Fibroblast of lung (primary cell): ENCODE results near the gene MORN1. TPM values are rescaled to one million over a fixed set of nuclear protein-coding genes. Genes with fewer than 3 reads are reported as not detected.

ENCODE experiments used
- DNase-seq, 2 donors: peaks; one replicate each; pipeline versions ENCODE4 v3.0.0 to v3.0.0-alpha.2; 2010; ENCODE audit warnings: low read depth in 2 of 2
- H2AFZ ChIP-seq: 2 replicates; pipeline ENCODE4 v1.5.1; 2012; ENCODE audit warnings: low read length, control low read depth, inconsistent platforms
- H3K27ac ChIP-seq: 2 replicates; pipeline ENCODE4 v1.5.1; 2011; ENCODE audit warnings: low read length, control low read depth; ENCODE audit not compliant: insufficient read depth
- H3K27me3 ChIP-seq: 2 replicates; pipeline ENCODE4 v1.5.1; 2011; ENCODE audit warnings: mild to moderate bottlenecking, low read length; ENCODE audit not compliant: control insufficient read depth, insufficient read depth
- H3K36me3 ChIP-seq: 2 replicates; pipeline ENCODE4 v1.5.1; 2011; ENCODE audit warnings: low read length; ENCODE audit not compliant: control insufficient read depth, insufficient read depth
- H3K4me1 ChIP-seq: 2 replicates; pipeline ENCODE4 v1.5.1; 2011; ENCODE audit warnings: low read length; ENCODE audit not compliant: control insufficient read depth, insufficient read depth; ENCODE audit errors: extremely low read depth
- H3K4me2 ChIP-seq: 2 replicates; pipeline ENCODE4 v1.5.1; 2011; ENCODE audit warnings: low read length, control low read depth; ENCODE audit not compliant: insufficient read depth; ENCODE audit errors: extremely low read depth
- H3K4me3 ChIP-seq, 4 experiments: fragments of 200-600 bp in 1 of 4; sonication (generic) in 1 of 4; replicated peaks in 1 of 4; 2 replicates each; pipeline ENCODE4 v1.5.1; 2011 to 2016; ENCODE audit warnings: low read length in 4 of 4, low read depth in 3 of 4, mild to moderate bottlenecking in 3 of 4, control low read depth in 2 of 4, inconsistent platforms in 1 of 4, mixed read lengths in 1 of 4; ENCODE audit not compliant: insufficient read depth in 1 of 4; ENCODE audit errors: control extremely low read depth in 1 of 4
- H3K79me2 ChIP-seq: 2 replicates; pipeline ENCODE4 v1.5.1; 2012; ENCODE audit warnings: mild to moderate bottlenecking, low read length, inconsistent platforms; ENCODE audit not compliant: control insufficient read depth, insufficient read depth
- H3K9ac ChIP-seq: 2 replicates; pipeline ENCODE4 v1.5.1; 2011; ENCODE audit warnings: mild to moderate bottlenecking, low read length, control low read depth; ENCODE audit not compliant: insufficient read depth
- H3K9me3 ChIP-seq: 2 replicates; pipeline ENCODE4 v1.5.1; 2012; ENCODE audit warnings: low read depth, low read length; ENCODE audit not compliant: control insufficient read depth, insufficient read depth
- H4K20me1 ChIP-seq: 2 replicates; pipeline ENCODE4 v1.5.1; 2011; ENCODE audit warnings: low read length; ENCODE audit not compliant: control insufficient read depth, insufficient read depth; ENCODE audit errors: extremely low read depth
- EZH2 ChIP-seq: IDR thresholded peaks from 2 replicates; pipeline ENCODE4 v1.5.1; 2012; ENCODE audit warnings: low read length, control low read depth, mild to moderate bottlenecking; ENCODE audit errors: missing control alignments
- polyA plus RNA-seq, 2 donors: library from polyadenylated mRNA; depleted of rRNA in 1 of 2; stranded (reverse) in 1 of 2; unstranded in 1 of 2; fragments of >200 nt; gene quantifications; 2 replicates each; pipeline ENCODE4 v1.2.1, GENCODE V29; 2011 to 2012; ENCODE audit warnings: missing spikeins in 1 of 2
- total RNA-seq: library from RNA; depleted of rRNA; stranded (reverse); fragments of >200 nt; gene quantifications from 2 replicates; pipeline ENCODE4 v1.2.1, GENCODE V29; 2014
- TF ChIP-seq, protein P1 (sequence below), 2 donors: IDR thresholded peaks in 1 of 2; conservative IDR thresholded peaks in 1 of 2; 1 replicate in 1 of 2; 2 replicates in 1 of 2; pipeline ENCODE4 v1.5.1; 2011 to 2012; ENCODE audit warnings: low read length in 2 of 2, control low read depth in 1 of 2, inconsistent platforms in 1 of 2, low read depth in 1 of 2, mild to moderate bottlenecking in 1 of 2

MORN1 gene
- total and polyA plus RNA-seq, 2 donors (not counting 1 experiment from before 2014, with no cell fraction given), result 3.5 to 10.6 TPM

DNA sequence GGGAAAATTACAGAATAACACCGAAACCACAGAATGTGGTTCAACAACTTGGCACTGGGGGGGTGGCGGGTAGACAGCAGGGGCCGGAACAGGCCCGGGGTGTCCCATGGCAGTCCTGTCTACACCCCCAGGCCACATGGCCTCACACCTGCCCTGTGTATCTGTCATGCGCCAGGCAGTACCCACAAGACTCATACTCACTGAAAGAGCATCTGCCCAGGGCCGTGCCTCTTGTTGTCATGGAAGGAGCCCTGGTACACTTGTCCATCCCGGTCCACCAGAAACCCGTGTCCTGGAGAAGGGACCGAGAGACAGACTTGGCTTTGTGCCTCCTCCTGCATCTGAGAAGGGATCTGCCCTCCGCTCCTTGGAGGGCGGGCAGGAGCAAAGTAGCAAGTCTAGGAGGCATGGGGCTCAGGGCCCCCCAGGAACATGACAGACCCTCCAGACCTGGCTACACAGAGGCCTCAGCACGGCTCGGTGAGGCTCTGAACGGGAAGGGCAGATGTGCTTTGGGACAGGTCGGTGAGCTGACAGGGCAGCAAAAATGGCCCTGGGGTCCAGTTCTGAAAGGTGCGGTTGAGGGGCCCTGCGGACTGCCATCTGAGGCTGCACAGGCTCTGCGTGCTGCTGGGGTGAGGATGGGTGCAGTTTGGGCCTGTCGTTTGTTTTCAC, 5.6 kb downstream of the MORN1 start:
- H3K4me3 ChIP-seq, result no peak overlapping the region
- H3K4me2 ChIP-seq, result no peak overlapping the region
- no peaks in the 10 kb centered on the region for H4K20me1 ChIP-seq
- H3K4me1 ChIP-seq, result peaks cover 4% of the 10 kb centered on the region
- peaks cover 4% of the 10 kb centered on the region for H3K79me2 ChIP-seq
- H3K27ac ChIP-seq, result no peak overlapping the region
- H3K9ac ChIP-seq, result no peak overlapping the region
- no peaks in the 10 kb centered on the region for H3K36me3 ChIP-seq
- H2AFZ ChIP-seq, result no peak overlapping the region
- no peak for DNase-seq
- TF ChIP-seq, protein P1, sequence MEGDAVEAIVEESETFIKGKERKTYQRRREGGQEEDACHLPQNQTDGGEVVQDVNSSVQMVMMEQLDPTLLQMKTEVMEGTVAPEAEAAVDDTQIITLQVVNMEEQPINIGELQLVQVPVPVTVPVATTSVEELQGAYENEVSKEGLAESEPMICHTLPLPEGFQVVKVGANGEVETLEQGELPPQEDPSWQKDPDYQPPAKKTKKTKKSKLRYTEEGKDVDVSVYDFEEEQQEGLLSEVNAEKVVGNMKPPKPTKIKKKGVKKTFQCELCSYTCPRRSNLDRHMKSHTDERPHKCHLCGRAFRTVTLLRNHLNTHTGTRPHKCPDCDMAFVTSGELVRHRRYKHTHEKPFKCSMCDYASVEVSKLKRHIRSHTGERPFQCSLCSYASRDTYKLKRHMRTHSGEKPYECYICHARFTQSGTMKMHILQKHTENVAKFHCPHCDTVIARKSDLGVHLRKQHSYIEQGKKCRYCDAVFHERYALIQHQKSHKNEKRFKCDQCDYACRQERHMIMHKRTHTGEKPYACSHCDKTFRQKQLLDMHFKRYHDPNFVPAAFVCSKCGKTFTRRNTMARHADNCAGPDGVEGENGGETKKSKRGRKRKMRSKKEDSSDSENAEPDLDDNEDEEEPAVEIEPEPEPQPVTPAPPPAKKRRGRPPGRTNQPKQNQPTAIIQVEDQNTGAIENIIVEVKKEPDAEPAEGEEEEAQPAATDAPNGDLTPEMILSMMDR (conservative IDR thresholded peaks at IDR 0.05 in 1 of 2, IDR thresholded peaks at IDR 0.05 in 1 of 2; ENCODE audit: low read depth in 1 of 2, low read length in 2 of 2), result no peak
- no peak for TF ChIP-seq EZH2
- H3K9me3 ChIP-seq, result no peaks in the 10 kb centered on the region
- H3K27me3 ChIP-seq, result no peaks in the 10 kb centered on the region

DNA sequence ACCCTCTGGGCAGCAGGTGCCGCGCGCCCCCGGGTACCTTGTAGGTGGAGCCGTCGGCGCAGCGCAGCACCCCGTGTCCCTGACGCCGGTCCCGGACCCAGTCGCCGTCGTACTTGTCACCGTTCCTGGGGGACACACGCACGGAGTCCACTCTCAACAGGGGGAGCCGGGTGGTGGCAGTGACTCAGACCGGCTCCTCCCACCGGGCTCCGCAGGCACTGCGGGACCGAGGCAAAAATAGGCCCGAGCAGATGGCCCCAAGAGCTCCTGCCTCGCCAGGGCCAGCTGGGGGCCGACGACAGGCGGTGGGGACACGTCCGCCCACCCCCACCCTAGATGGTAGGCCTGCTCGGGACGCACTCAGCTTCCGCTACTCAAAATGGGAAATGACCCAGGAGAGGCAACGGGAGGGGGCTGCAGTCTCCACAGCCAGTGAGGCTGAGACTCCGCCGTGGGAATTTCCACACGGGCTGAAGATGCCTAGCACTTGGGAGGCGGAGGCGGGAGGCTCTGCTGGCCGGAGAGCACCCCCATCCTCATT, 6.3 kb downstream of the MORN1 start:
- no peak overlapping the region for H2AFZ ChIP-seq
- H3K4me1 ChIP-seq, result no peaks in the 10 kb centered on the region
- TF ChIP-seq, protein P1 (conservative IDR thresholded peaks at IDR 0.05 in 1 of 2, IDR thresholded peaks at IDR 0.05 in 1 of 2; ENCODE audit: low read depth in 1 of 2, low read length in 2 of 2), result no peak
- TF ChIP-seq EZH2, result no peak
- H3K9ac ChIP-seq, result no peak overlapping the region
- H4K20me1 ChIP-seq, result no peaks in the 10 kb centered on the region
- no peaks in the 10 kb centered on the region for H3K36me3 ChIP-seq
- no peaks in the 10 kb centered on the region for H3K9me3 ChIP-seq
- no peak overlapping the region for H3K27ac ChIP-seq
- no peaks in the 10 kb centered on the region for H3K27me3 ChIP-seq
- H3K79me2 ChIP-seq, result no peaks in the 10 kb centered on the region
- no peak overlapping the region for H3K4me3 ChIP-seq
- no peak for DNase-seq
- no peak overlapping the region for H3K4me2 ChIP-seq

DNA sequence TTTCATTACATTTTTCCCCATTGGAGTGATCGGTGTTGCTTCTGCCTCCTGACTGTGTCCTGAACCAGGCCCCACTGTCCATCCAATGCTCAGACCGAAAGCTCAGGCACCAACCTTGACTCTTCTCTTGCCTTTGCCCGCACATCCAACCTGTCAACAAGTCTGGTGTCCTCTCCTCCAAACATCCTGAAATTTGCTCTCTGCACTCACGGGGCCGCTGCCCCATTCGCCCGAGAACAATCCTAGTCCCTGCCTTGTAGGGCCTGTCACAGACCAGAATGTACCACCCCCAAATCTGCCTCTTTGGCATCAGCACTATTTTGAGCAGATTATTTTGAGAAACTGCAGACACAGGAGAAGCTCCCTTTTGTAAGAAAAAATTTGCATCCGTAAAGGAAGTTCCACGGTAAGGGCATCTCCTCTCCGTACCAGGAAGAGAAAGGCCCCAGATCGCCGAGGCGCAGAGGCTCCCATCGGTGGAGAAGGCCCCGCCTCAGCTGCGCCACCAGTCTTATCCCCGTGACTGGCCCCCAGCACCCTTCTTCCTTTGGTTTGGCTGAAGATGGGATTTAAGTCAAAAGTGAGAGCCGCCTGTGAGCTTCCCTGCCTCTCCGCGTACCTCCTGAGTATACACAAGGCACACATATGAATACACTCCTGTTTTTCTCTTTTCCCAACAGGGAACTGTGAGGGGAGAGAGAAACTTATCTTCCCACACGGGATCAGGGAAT, 7.1 kb downstream of the MORN1 start:
- H3K27ac ChIP-seq, result no peak overlapping the region
- no peaks in the 10 kb centered on the region for H4K20me1 ChIP-seq
- H3K79me2 ChIP-seq, result no peaks in the 10 kb centered on the region
- H3K27me3 ChIP-seq, result no peaks in the 10 kb centered on the region
- no peak overlapping the region for H2AFZ ChIP-seq
- no peaks in the 10 kb centered on the region for H3K9me3 ChIP-seq
- H3K4me2 ChIP-seq, result no peak overlapping the region
- no peak overlapping the region for H3K9ac ChIP-seq
- no peak overlapping the region for H3K4me3 ChIP-seq
- H3K36me3 ChIP-seq, result no peaks in the 10 kb centered on the region
- no peaks in the 10 kb centered on the region for H3K4me1 ChIP-seq
- TF ChIP-seq EZH2, result no peak
- TF ChIP-seq, protein P1 (conservative IDR thresholded peaks at IDR 0.05 in 1 of 2, IDR thresholded peaks at IDR 0.05 in 1 of 2; ENCODE audit: low read depth in 1 of 2, low read length in 2 of 2), result no peak
- DNase-seq, result no peak
